GM19043 (cell line): Measurements from ENCODE around the gene DAB2IP.

Source experiments
- ATAC-seq: cut with Tn5 transposase; IDR thresholded peaks from one replicate; pipeline ENCODE4 v1.9.1; 2021; ENCODE audit warnings: low read depth; ENCODE audit not compliant: unreplicated experiment

DAB2IP gene

DNA sequence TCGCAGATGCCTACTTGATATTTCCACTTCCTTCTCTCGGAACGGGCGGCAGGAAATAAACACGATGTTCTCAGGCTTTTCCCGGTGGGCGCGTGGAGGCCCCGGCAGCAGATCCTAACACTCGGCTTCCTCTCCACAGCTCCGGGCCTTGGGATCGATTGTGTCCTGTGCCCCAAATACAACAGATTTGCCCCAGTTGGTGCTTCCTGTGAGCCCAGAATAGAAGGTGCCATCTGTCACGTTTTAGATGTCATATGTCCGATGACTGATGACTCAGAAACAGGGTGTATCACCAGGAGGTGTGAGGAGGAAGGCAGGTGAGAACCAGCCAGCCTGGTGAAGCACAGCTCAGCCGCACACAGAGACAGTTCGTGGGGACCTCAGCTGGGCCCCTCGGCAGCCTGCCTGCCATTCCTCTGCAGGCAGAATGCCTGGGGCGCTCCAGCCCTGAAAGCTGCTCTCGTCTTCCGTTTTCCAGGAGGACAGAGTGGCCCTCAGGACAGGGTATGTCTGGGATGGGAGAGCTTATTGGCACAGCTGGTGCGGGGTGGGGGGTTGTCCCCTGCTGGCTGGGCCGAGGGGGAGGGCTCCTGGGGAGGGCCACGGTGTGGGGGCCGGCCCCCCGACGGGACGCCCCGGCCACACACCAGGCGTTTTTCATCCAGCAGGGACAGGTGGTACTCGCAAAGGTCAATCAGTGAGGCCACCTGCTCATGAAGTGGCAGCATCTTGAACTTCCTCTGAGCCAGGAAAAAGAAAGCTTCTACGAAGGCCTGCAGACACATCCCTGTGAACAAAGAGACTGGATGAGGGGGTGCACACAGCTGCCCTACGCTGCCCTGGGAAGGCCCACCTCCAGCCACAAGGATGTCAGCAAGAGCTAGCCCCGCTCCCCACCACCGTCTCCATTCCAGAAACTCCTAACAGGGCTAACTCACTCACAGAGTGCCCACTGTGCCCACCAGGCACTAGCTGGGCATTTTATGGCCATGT is 171.0 kb downstream of the DAB2IP start:
- ATAC-seq, result no peak

DNA sequence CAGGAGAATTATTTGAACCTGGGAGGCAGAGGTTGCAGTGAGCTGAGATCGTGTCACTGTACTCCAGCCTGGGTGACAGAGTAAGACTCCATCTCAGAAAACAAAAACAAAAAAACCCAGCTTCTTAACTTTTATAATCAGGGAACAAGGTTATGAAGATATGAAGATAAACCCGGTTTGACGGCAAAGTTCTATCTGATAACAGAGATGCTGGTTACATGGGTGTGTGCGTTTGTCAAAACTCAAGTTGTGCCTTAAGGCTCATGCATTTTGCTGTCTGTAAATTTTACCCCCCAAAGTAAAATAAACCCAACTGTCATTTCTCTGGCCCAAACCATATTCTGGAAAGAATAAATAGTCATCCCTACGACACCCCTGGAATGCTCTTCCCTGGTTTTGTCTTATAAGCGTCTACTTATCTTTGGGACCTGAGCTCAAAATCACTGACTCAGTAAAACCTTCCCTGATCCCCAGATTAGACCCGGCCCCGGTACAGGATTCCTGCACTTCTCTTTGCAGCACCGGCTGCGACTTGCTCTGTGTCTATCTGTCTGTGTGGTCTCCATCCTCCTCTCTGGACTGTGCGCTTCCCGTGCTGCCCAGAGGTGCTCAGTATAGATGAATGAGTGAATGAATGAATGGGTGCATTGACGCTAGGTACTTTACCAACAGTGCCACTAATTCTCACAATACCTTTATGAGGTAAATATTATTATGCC is 172.2 kb downstream of the DAB2IP start:
- ATAC-seq, result no peak

DNA sequence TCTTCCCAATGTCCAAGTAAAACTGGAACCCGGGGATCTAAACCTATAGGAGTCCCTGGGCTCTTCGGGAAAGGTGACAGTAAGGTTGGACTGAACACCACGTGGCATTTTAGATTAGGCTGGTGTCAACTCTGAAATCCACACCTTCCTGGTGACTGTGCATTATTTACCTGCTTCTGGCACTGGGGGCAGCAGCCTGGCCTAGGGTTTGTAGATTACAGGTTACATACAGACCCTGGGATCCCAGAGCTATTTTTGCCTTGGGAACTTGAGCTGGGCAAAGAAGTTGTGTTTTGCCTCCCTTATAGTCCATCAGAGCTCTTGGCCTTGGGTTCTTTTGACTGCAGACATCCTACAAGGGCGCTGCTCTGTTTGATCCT is 173.2 kb downstream of the DAB2IP start:
- no peak for ATAC-seq

DNA sequence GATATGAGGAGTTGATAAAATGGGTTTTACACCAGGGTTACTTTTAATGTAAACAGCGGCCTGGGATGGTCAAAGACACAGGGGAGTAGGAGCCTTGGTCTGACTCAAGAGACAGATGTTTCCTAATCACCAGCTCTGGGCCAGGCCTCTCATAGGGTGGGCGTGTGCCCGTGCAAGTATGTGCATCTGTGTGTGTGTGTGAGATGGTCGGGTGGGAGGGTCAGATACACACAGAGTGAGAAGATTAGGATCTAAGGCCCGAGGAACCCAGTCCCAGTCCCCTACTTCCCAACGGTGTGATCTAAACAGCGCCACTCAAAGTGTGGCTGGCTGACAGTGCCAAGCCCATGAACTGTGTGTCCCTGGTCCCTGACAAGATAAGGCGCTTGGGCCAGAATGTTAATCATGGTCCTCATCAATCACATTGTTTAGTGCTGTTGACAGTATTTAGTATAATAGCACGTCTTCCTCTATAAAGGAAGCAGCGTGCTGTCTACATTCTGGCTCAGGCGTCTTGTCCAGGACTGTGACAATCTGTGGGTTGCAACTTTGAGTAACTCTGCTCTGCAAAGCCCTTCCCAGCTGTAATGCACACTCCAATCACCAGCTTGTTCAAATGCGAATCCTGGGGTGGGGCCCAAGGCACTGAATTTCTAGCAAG is 173.7 kb downstream of the DAB2IP start:
- ATAC-seq, result no peak

DNA sequence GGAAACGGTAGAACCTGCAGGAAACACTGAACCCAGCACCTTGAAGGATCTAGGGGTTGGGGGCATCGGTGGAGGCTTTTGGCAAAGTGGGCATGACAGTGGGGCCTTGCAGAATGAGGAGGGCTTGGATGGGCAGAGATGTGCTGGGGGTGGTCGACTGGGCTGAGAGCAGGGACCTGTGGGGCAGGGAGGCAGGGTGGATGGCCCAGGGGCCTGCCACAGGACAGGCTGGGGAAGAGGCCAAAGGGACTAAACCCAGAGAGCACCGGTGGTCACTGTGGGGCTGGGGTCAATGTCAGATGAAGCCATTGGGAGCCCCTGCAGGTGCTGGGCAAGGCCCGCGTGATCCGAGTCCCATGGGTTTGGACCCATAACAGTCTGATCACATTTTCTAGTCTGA is 175.3 kb downstream of the DAB2IP start:
- ATAC-seq, result no peak

DNA sequence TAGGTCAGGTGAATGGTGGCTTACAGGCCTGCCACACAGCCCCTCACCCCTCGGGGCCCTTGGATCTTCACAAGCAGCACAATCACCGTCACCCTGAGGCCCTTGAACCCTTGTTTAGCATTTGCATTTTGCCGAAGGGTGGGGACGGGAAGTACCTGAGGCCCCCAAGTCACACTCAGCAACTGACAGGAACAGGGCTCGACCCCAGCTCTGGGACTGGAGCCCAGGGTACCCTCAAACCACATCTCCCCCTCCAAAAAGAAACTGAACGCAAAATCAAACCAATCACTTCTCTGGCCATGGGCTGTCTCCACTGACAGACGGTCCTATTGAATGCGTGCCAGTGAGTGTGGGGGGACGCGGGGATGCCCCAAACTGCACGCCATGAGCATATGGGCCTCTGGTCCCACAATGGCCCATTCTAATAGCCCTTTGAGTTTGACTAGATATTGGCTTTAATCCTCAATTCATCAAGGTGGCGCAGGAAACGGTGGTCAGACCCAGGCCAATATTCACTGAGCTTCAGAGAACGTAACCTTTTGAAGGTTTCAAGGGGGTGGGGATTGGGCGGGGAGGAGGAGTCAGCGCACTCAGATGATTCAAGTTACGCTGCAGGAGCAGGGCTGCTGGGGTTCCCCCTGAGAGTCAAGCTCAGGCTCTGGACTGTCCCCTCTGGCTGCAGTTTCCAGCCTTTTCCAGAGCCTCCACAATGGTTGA is 176.0 kb downstream of the DAB2IP start:
- ATAC-seq, result no peak

DNA sequence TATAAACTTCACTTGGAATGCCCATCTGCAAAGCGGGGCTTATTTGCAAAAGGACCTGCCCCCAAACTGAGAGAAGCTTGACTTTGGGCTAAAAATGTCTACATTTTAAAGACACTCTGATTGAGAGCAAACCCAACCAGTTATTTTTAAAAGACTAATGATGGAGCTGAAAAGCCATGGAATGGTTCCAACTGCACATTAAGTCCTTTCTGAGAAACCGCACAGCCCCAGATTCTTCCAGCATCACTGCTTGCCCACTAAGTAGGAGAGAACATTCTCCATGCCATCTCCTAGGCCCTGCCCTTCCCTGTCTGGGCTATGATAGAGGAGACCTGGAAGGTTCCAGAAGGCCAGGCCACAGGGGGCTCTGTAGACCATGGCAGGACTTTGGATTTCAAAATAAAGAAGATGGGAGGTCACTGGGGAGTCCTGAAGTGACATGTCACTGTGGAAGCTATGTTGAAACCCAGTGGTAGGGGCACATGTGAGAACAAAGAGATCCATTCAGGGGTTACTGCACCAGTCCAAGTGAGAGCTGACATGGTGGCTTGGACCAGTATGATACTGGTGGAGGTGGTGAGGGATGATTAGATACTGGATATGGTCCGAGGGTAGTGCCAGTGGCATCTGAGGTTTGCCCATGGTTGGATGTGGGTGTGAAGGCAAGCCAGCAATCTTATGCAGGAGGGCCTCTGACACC is 179.2 kb downstream of the DAB2IP start:
- no peak for ATAC-seq

DNA sequence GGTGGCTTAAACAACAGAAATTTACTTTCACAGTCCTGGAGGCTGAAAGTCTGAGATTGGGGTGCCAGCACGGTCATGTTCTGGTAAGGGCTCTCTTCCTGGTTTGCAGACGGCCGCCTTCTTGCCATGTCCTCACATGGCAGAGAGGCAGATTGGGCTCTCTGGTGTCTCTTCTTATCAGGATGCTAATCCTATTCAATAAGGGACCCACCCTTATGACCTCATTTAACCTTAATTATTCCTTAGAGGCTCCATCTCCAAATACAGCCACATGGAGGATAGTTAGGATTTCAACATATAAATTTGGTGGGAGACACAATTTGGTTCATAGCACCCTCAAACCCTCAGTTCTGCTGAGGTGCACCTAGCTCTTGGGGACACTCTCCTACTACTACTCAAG is 180.4 kb downstream of the DAB2IP start:
- ATAC-seq, result no peak

DNA sequence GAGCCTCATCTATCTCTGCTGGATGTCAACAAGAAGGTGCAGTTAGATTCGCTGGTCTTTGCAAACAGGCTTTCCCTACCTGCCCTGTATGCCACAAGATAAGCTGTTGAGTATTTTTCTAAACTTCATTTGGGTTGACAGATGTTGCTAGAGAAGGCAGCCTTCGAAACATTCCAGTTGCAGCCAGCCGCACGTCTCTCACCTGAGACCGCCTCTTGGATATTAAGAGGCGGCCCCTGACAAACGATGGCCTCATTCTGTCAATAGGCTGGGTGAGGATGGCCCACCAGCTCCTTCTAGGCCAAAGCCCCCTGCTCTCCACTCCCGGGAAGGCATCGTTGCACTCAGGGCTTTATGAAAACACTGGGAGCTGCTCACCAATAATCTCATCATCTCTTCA is 181.6 kb downstream of the DAB2IP start:
- no peak for ATAC-seq
